Heart right ventricle (tissue), 16 donors: ENCODE measurements around the gene PRPF31. TPM values are rescaled to one million over a fixed set of nuclear protein-coding genes. Genes with fewer than 3 reads are reported as not detected.

Source experiments
- ATAC-seq, 8 donors: fragments of 200-7000 bp; cut with Tn5 transposase; one replicate each; pipeline ENCODE4 v1.9.1; 2020; ENCODE audit warnings: mild to moderate bottlenecking in 8 of 8, moderate library complexity in 8 of 8, moderate number of reproducible peaks in 1 of 8
- DNase-seq, 2 donors: peaks; one replicate each; pipeline ENCODE4 v3.0.0-alpha.2; 2020
- H3K27ac ChIP-seq, 10 donors: fragments of 200-600 bp; sonication (generic) in 2 of 10; one replicate each; pipeline versions ENCODE4 v1.5.0 to v1.8.0; 2020 to 2022; ENCODE audit warnings: mild to moderate bottlenecking in 3 of 10
- H3K27me3 ChIP-seq, 7 donors: fragments of 200-600 bp; one replicate each; pipeline ENCODE4 v1.8.0; 2021 to 2022; ENCODE audit warnings: mild to moderate bottlenecking in 2 of 7
- H3K36me3 ChIP-seq, 9 donors: fragments of 200-600 bp; sonication (generic) in 1 of 9; one replicate each; pipeline versions ENCODE4 v1.5.0 to v1.8.0; 2020 to 2022; ENCODE audit warnings: mild to moderate bottlenecking in 2 of 9
- H3K4me1 ChIP-seq, 9 donors: fragments of 200-600 bp; sonication (generic) in 1 of 9; one replicate each; pipeline versions ENCODE4 v1.5.0 to v1.8.0; 2020 to 2022; ENCODE audit warnings: mild to moderate bottlenecking in 4 of 9
- H3K4me3 ChIP-seq, 10 donors: fragments of 200-600 bp; sonication (generic) in 2 of 10; one replicate each; pipeline versions ENCODE4 v1.5.0 to v1.8.0; 2020 to 2022; ENCODE audit warnings: mild to moderate bottlenecking in 7 of 10, moderate library complexity in 2 of 10
- H3K9me3 ChIP-seq, 11 donors: fragments of 200-600 bp in 10 of 11; sonication (generic) in 2 of 11; one replicate each; pipeline versions ENCODE4 v1.5.0 to v1.8.0; 2013 to 2022; ENCODE audit warnings: mild to moderate bottlenecking in 2 of 11, control low read depth in 1 of 11, moderate library complexity in 1 of 11
- CTCF ChIP-seq, 9 donors: fragments of 200-600 bp; sonication (generic) in 2 of 9; IDR thresholded peaks; one replicate each; pipeline versions ENCODE4 v1.5.0 to v1.8.0; 2021 to 2022; ENCODE audit warnings: antibody characterized with exemption in 9 of 9, mild to moderate bottlenecking in 5 of 9, moderate library complexity in 1 of 9
- WGBS, 2 donors: extraction: QIAGEN DNeasy Blood & Tissue Kit; methylation state at CpG; one replicate each; pipeline ENCODE4 v1.1.7; 2013; ENCODE audit warnings: inconsistent platforms in 1 of 2; 5-methylcytosine and 5-hydroxymethylcytosine counted together
- intact Hi-C, 10 donors: fragments of 100-400 bp; cut with DNase I; formaldehyde crosslinking; loops; one replicate each; pipeline versions ENCODE4 v1.11.1 to v1.14.2; 2022
- polyA plus RNA-seq, 2 donors: library from polyadenylated mRNA; stranded (reverse); fragments of 200-250 nt; gene quantifications; one replicate each; pipeline ENCODE4 v1.2.3, GENCODE V29; 2013
- total RNA-seq, 10 donors: library from RNA; stranded (reverse); fragmentation: NEBNext Ultra II Directional in 3 of 10; extraction: Animal tissue kit (Norgen Biotek cat#: 25700) in 3 of 10; gene quantifications; one replicate each; pipeline versions ENCODE4 v1.2.1 to v1.2.4, GENCODE V29; 2021 to 2023
- donor health status: Arrhythmogenic right ventricular cardiomyopathy.
- donor health status: ischemic (EF 13 %, LVEDD 7.1; RV severe dilation, severe dysfunction).
- donor health status: healthy with polysubstance abuse.
- donor health status: DM: no; HTN: yes; CAD: no.
- donor health status: DM: no; HTN: no; CAD: no.
- donor health status: ischemic (EF 25% LVEDD 6.9; RV normal size, moderate dysfunction).
- donor health status: ischemic (EF 25% LVEDD 5.7; RV mildly dilated, moderate dysfunction).
- donor health status: healthy.
- donor health status: DM: yes; HTN: yes; CAD: no.
- donor health status: Ischemic cardiomyopathy.
- donor health status: ischemic (EF 35%, LVEDD 5.7; RV mildly dilated, moderate dysfunction).
- donor health status: nonischemic (EF 11% LVEDD 7.7; RV severe dilation, severe dysfunction).
- donor health status: DM: yes; HTN: yes; CAD: no.
- donor health status: PGD.
- donor health status: ischemic (EF 29% LVEDD 5.4; RV normal size, mild dysfunction).
- donor health status: nonischemic (EF 23%, LVEDD 6.1; RV moderate dilation, normal function).

The PRPF31 gene
- total and polyA plus RNA-seq, 12 donors: 35.9 to 52.8 (median 43.4) TPM

- TF ChIP-seq CTCF (IDR thresholded peaks at IDR 0.05): peak in 1 of 9 donors; percentile 19
- peak in 1 of 8 donors; percentile 1 for ATAC-seq
Measured at GRCh38 chr19:54137699-54138488, 22.3 kb downstream of the PRPF31 start, which contains the start of gene CNOT3. Gene CNOT3 (plus strand): TSS chr19:54137762. CDS start chr19:54142979, 5,217 bp downstream.

GRCh38 chr19:54138489-54139256 is 23.1 kb downstream of the PRPF31 start:
- peaks cover 16 to 51% (median 39%) of the 10 kb centered on the region in 9 donors for H3K4me1 ChIP-seq
- 25 to 26% methylated on average over 28 to 31 of the region's 31 CpGs for WGBS, 2 donors

More at GRCh38 chr19:54137699-54138488, 22.3 kb downstream of the PRPF31 start, which contains the start of gene CNOT3:
- Histone ChIP-seq H3K9me3 (no peaks in the 10 kb centered on the region), H3K27ac (peak within 1 kb of the TSS; percentile 86 to 99 (median 98)), H3K4me3 (peak within 1 kb of the TSS; percentile 86 to 100 (median 99)), H3K4me1 (peaks cover 16 to 51% (median 39%) of the 10 kb centered on the region in 9 donors), H3K27me3 (peaks cover 0 to 6% (median 0%) of the 10 kb centered on the region in 7 donors), H3K36me3 (peaks cover 0 to 33% (median 6%) of the 10 kb centered on the region in 9 donors)
- intact Hi-C loops: loop anchor here in 2 of 10 donors (1.0 to 2.0 kb wide), 2 partner anchors 23 kb away; partner anchors contain the start of genes PRPF31 (in 2 of the 2) and TFPT (in 2 of the 2)
- DNase-seq: no peak
- WGBS, 2 donors: 1% methylated on average over 82 to 103 of the region's 103 CpGs

GRCh38 chr19:54141356-54141755 is 25.8 kb downstream of the PRPF31 start:
- TF ChIP-seq CTCF (IDR thresholded peaks at IDR 0.05): no peak
- DNase-seq: no peak
- ATAC-seq: no peak

More at GRCh38 chr19:54138489-54139256, 23.1 kb downstream of the PRPF31 start:
- H3K4me3 ChIP-seq: peak overlapping the region; percentile 86 to 100 (median 99)
- ATAC-seq (no peak), DNase-seq (no peak)
- H3K36me3 ChIP-seq: peaks cover 0 to 36% (median 13%) of the 10 kb centered on the region in 9 donors
- H3K9me3 ChIP-seq: no peaks in the 10 kb centered on the region
- H3K27ac ChIP-seq: peak overlapping the region in 8 of 10 donors; percentile 95 to 99 (median 98)
- intact Hi-C loops: no loop called here
- no peak for TF ChIP-seq CTCF (IDR thresholded peaks at IDR 0.05)
- peaks cover 0 to 6% (median 0%) of the 10 kb centered on the region in 7 donors for H3K27me3 ChIP-seq

More at GRCh38 chr19:54141356-54141755, 25.8 kb downstream of the PRPF31 start:
- Histone ChIP-seq H3K27ac (no peak overlapping the region), H3K27me3 (no peaks in the 10 kb centered on the region), H3K36me3 (peaks cover 9 to 63% (median 40%) of the 10 kb centered on the region in 9 donors), H3K9me3 (no peaks in the 10 kb centered on the region), H3K4me3 (no peak overlapping the region), H3K4me1 (peaks cover 13 to 44% (median 34%) of the 10 kb centered on the region in 9 donors)
- intact Hi-C loops: no loop called here
- WGBS, 2 donors: 91 to 93% methylated on average over 3 of the region's 3 CpGs
